ENCODE results near the gene ADD3.

- TF ChIP-seq, protein P1, sequence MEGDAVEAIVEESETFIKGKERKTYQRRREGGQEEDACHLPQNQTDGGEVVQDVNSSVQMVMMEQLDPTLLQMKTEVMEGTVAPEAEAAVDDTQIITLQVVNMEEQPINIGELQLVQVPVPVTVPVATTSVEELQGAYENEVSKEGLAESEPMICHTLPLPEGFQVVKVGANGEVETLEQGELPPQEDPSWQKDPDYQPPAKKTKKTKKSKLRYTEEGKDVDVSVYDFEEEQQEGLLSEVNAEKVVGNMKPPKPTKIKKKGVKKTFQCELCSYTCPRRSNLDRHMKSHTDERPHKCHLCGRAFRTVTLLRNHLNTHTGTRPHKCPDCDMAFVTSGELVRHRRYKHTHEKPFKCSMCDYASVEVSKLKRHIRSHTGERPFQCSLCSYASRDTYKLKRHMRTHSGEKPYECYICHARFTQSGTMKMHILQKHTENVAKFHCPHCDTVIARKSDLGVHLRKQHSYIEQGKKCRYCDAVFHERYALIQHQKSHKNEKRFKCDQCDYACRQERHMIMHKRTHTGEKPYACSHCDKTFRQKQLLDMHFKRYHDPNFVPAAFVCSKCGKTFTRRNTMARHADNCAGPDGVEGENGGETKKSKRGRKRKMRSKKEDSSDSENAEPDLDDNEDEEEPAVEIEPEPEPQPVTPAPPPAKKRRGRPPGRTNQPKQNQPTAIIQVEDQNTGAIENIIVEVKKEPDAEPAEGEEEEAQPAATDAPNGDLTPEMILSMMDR (CRISPR knock-in tag; IDR thresholded peaks at IDR 0.05): no peak
- no peak for TF ChIP-seq RFX3 (CRISPR knock-in tag; IDR thresholded peaks at IDR 0.05)
- TF ChIP-seq, protein P2, sequence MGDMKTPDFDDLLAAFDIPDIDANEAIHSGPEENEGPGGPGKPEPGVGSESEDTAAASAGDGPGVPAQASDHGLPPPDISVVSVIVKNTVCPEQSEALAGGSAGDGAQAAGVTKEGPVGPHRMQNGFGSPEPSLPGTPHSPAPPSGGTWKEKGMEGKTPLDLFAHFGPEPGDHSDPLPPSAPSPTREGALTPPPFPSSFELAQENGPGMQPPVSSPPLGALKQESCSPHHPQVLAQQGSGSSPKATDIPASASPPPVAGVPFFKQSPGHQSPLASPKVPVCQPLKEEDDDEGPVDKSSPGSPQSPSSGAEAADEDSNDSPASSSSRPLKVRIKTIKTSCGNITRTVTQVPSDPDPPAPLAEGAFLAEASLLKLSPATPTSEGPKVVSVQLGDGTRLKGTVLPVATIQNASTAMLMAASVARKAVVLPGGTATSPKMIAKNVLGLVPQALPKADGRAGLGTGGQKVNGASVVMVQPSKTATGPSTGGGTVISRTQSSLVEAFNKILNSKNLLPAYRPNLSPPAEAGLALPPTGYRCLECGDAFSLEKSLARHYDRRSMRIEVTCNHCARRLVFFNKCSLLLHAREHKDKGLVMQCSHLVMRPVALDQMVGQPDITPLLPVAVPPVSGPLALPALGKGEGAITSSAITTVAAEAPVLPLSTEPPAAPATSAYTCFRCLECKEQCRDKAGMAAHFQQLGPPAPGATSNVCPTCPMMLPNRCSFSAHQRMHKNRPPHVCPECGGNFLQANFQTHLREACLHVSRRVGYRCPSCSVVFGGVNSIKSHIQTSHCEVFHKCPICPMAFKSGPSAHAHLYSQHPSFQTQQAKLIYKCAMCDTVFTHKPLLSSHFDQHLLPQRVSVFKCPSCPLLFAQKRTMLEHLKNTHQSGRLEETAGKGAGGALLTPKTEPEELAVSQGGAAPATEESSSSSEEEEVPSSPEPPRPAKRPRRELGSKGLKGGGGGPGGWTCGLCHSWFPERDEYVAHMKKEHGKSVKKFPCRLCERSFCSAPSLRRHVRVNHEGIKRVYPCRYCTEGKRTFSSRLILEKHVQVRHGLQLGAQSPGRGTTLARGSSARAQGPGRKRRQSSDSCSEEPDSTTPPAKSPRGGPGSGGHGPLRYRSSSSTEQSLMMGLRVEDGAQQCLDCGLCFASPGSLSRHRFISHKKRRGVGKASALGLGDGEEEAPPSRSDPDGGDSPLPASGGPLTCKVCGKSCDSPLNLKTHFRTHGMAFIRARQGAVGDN (CRISPR knock-in tag; IDR thresholded peaks at IDR 0.05): no peak
- TF ChIP-seq, protein P3, sequence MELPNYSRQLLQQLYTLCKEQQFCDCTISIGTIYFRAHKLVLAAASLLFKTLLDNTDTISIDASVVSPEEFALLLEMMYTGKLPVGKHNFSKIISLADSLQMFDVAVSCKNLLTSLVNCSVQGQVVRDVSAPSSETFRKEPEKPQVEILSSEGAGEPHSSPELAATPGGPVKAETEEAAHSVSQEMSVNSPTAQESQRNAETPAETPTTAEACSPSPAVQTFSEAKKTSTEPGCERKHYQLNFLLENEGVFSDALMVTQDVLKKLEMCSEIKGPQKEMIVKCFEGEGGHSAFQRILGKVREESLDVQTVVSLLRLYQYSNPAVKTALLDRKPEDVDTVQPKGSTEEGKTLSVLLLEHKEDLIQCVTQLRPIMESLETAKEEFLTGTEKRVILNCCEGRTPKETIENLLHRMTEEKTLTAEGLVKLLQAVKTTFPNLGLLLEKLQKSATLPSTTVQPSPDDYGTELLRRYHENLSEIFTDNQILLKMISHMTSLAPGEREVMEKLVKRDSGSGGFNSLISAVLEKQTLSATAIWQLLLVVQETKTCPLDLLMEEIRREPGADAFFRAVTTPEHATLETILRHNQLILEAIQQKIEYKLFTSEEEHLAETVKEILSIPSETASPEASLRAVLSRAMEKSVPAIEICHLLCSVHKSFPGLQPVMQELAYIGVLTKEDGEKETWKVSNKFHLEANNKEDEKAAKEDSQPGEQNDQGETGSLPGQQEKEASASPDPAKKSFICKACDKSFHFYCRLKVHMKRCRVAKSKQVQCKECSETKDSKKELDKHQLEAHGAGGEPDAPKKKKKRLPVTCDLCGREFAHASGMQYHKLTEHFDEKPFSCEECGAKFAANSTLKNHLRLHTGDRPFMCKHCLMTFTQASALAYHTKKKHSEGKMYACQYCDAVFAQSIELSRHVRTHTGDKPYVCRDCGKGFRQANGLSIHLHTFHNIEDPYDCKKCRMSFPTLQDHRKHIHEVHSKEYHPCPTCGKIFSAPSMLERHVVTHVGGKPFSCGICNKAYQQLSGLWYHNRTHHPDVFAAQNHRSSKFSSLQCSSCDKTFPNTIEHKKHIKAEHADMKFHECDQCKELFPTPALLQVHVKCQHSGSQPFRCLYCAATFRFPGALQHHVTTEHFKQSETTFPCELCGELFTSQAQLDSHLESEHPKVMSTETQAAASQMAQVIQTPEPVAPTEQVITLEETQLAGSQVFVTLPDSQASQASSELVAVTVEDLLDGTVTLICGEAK (IDR thresholded peaks at IDR 0.05): no peak
- TF ChIP-seq, protein P3 (CRISPR knock-in tag; IDR thresholded peaks at IDR 0.05): no peak
- no peak for TF ChIP-seq IRF2 (CRISPR knock-in tag; IDR thresholded peaks at IDR 0.05)
Observed at GRCh38 chr10:110065269-110065668, 57.5 kb downstream of the ADD3 start.

Measured in HepG2 (cell line).